ENCODE data around the gene BANP.

GRCh38 chr16:88047462-88047861, 96.2 kb downstream of the BANP start:
- TF ChIP-seq SP1 (IDR thresholded peaks at IDR 0.05) (no peak), PKNOX1 (IDR thresholded peaks at IDR 0.05) (no peak), L3MBTL2 (conservative IDR thresholded peaks at IDR 0.05) (no peak), NFRKB (IDR thresholded peaks at IDR 0.05) (no peak), CTBP1 (IDR thresholded peaks at IDR 0.05; ENCODE audit: borderline replicate concordance) (no peak), ARNT (IDR thresholded peaks at IDR 0.05) (no peak), TARDBP (IDR thresholded peaks at IDR 0.05) (no peak), SUZ12 (IDR thresholded peaks at IDR 0.05) (no peak), BHLHE40 (IDR thresholded peaks at IDR 0.05; ENCODE audit: borderline replicate concordance) (no peak), ELF4 (IDR thresholded peaks at IDR 0.05) (no peak), FOXA1 (IDR thresholded peaks at IDR 0.05) (no peak)

All from HEK293T (cell line).